GM18870 (cell line): ENCODE data around the gene STOM.
"Not testable (repeated sequence)": the region's sequence is repeated elsewhere in the genome, so short reads cannot be mapped to it uniquely, and the experiment has no call there.

Experiments
- ATAC-seq: cut with Tn5 transposase; IDR thresholded peaks from one replicate; pipeline ENCODE4 v1.9.1; 2021; ENCODE audit warnings: moderate library complexity; ENCODE audit not compliant: unreplicated experiment

STOM gene

DNA sequence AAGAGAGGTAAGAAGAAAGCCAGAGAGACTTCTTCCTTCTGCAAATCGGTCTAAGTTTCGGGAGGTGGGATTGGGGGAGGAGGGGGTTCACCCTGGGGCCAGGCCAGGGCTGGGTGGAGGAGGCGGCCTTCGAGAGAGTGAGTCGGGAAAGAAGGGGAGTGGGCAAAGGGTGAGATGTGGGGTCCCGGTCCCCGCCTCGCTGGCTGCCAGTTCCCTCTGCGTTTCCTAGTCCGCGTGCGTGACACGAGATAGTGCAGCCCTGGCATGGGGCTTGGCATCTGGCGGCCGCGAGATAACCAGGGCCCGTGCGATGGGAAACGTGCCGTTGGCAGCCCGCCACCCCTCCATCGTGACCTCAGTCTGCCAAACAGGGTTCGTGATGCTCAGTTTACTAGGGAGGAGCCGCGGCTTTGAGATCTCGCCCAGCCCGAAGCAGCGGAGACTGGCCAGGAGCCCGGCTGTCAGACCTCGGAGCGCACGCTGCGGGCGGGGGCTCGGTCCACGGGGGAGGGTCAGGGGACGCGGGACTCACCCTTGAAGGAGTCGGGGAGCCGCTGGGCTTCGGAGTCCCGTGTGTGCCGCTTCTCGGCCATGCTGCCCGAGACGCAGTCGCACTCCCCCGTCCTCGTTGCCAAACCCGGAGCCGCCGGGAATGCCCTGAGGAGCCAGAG is at the start of gene STOM:
Gene STOM, minus strand, starts transcription at position 656 of the 671 bp plus-strand sequence. Its CDS starts 63 bp downstream, at position 593.
- ATAC-seq, result peak; percentile 41

DNA sequence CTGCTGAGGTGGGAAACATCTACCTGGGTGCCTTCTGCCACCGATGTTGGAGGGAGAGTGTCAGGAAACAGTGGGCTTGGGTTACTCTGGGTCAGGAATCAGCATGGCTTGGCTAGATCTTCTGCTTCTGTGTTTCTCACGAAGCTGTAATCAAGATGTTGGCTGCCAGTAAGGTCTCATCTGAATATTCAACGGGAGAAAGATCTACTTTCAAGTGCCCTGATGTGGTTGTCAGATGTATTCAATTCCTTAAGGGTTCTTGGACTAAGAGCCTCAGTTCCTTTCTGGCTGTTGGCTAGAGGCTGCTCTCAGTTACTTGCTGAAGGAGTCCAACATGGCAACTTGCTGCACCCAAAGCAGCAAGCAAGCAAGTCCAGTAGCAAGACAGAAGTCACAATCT is 41.9 kb upstream of the STOM start:
- no peak for ATAC-seq

- no peak for ATAC-seq
Measured at GRCh38 chr9:121405899-121406298, 35.8 kb upstream of the STOM start.

DNA sequence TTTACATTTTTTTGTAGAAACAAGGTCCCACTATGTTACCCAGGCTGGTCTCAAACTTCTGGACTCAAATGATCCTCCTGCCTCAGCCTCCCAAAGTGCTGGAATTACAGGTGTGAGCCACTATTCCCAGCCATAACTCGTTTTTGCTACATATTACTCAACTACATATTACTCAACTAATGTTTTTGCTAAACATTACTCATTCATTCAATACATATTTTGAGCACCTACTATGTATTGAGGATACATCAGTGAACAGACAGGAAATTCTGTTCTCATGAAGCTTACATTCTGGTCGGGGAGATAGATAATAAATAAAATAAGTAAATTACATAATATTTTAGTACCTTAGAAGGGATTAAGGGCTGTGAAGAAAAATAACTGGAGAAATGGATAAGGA is 34.9 kb upstream of the STOM start:
- no peak for ATAC-seq

DNA sequence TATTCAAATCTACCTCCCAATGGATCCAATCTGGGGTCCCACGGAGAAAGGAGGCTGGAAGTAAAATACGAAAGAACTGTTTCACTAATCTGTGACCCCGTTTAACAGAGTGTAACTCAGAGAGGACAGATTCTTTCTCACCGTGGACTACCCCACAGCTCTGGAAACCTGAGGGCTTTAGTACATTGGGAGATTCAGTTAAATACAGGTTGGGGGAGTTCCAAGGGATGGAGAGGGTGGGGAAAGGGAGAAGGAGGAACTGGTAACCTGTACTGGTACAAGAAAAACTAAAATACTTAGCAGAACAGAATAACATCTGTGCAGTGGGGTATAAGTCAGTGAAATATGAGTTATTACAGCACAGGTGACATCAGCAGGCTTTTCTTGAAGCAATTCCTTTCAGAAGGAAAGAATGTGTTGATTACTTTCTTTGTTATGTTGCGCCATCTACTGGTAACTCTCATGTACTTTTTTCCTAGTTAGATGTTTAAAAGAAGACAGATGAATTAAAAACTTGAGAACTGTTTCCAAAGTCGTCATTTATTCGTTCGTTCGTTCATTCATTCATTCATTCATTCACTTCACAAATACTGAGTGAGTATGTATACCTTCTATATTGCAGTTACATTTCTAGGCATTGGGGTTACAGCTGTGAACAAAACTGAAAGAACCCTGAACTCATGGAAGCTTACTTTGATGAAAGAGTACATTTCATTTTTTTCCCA is 30.0 kb upstream of the STOM start:
- ATAC-seq, result no peak

- ATAC-seq, result no peak
Measured at GRCh38 chr9:121399126-121399882, 29.3 kb upstream of the STOM start.

DNA sequence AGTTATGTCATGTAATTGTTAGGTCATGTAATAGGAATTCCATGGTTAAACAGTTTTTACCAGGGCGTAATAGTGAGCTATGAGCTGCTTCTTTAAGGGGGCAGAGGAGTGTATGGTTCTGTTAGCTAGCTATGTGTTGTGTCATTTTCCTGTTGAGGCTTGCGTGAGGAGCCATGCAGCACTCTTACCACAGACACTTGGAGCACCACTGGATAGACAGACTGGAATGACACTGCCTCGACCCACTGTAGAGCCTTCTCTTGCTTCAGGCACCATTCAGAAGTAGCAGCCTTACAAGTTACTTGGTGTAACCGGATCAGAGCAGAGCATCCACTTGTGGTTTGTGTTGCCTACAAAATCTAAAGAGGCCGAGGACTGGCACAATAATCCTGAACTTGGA is 28.3 kb upstream of the STOM start:
- ATAC-seq, result no peak

- not testable (repeated sequence) for ATAC-seq
Measured at GRCh38 chr9:121397277-121397676, 27.2 kb upstream of the STOM start.

- no peak for ATAC-seq
Measured at GRCh38 chr9:121395558-121395957, 25.5 kb upstream of the STOM start.

DNA sequence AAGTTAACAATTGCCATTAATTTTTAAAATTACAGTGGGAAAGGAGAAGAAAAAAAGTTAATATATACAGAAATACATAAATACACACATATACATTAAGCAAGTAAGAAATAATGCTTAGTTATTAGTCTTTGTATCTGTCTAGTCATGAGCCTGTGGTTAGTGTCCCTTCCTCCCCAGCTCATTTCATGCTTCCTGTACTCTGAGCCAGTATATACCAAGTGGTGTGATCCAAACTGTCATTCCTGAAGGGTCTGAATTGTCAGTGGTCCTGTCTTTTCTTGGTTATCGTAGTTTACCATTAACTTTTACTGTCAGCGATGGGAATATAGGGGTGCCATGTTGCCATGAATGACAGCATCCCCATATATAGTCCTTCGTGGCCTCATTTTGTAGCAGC is 24.2 kb upstream of the STOM start:
- ATAC-seq, result no peak

GRCh38 chr9:121393318-121393717 is 23.3 kb upstream of the STOM start:
- ATAC-seq, result no peak

GRCh38 chr9:121390372-121390771 is 20.3 kb upstream of the STOM start:
- no peak for ATAC-seq

DNA sequence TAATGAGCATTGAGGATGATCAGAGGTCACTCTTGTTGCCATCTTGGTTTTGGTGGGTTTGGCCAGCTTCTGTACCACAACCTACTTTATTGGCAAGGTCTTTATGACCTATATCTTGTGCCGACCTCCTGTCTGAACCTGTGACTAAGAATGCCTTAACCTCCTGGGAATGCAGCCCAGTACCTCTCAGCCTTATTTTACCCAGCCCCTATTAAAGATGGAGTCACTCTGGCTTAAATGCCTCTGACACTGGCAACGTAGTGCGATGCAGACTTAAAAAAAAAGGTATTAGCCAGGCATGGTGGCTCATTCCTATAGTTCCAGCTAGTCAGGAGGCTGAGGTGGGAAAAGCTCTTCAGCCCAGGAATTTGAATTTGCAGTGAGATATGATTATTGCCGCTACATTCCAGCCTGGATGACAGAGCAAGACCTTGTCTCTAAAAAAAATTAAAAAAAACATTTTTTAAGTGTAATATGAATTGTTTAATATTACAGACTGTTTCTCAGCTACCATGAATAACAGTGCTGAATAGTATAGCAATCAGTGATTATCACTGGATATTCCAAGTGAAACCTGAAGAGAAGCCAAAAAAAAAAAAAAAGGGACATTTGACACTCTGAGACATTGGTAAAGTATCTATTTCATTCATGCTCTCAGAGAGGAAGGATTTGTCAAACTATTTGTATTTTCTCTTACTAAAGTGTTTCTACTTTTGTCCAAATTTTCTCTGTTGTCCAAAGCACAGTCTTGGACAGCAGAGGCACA is 18.3 kb upstream of the STOM start:
- no peak for ATAC-seq

- ATAC-seq, result no peak
Measured at GRCh38 chr9:121386442-121387175, 16.6 kb upstream of the STOM start.

DNA sequence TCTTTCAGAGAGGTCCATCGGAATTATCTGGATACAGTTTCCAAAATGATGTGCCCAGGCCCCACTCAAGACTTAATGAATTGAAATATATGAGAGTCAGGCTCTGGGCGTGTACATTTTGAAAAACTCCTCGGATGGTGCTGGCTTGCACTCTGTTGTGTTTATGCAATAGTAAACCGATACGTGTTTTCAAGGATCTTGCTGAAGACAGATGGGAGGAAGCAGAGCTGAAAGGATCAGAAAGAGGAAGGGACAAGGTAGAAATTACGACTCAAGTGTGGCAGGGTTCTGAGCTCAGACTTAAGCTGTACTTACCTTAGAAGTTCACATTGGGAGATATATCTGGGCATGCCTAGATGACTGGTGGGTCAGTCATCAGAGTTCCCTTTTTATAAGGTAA is 13.7 kb upstream of the STOM start:
- ATAC-seq, result no peak

DNA sequence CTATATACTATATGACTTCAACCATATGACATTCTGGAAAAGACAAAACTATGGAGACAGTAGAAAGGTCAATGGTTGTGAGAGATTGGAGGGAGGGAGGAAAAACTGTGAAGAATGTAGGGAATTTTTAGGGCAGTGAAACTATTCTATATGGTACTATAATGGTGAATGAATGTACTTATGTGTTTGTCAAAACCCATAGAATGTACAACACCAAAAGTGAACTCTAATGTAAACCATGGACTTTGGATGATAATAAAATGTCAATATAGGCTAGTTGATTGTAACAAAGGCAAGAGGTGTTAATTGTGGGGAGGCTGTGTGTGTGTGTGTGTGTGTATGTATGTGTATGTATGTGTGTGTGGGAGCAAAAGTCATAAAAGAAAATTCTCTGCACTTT is 10.8 kb upstream of the STOM start:
- no peak for ATAC-seq

- no peak for ATAC-seq
Measured at GRCh38 chr9:121376214-121376830, 6.3 kb upstream of the STOM start.

GRCh38 chr9:121373011-121373729 is 3.1 kb upstream of the STOM start:
- ATAC-seq, result no peak

GRCh38 chr9:121372239-121373010 is 2.4 kb upstream of the STOM start:
- no peak for ATAC-seq
